ENCODE measurements around the gene TDRD12.

Gene TDRD12

DNA sequence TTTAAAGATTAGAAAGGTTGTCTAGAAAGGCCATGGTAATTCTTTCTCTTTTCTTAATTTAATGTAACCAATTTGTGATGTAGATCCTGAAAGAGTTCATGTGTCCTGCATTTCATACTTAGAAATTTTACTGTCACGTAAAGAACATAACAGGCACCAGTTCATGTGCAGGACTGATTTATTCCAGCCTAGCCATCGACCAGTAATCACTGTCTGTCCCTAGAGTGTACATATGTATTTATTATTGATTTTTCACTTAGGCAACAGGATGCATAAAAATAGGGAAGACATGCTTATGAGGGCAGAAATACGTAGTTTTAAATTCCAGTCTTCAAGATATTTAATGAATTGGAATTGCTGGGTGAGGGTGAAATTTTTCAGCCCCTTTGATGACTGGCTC is 37.6 kb downstream of the TDRD12 start:
- TF ChIP-seq, protein P1, sequence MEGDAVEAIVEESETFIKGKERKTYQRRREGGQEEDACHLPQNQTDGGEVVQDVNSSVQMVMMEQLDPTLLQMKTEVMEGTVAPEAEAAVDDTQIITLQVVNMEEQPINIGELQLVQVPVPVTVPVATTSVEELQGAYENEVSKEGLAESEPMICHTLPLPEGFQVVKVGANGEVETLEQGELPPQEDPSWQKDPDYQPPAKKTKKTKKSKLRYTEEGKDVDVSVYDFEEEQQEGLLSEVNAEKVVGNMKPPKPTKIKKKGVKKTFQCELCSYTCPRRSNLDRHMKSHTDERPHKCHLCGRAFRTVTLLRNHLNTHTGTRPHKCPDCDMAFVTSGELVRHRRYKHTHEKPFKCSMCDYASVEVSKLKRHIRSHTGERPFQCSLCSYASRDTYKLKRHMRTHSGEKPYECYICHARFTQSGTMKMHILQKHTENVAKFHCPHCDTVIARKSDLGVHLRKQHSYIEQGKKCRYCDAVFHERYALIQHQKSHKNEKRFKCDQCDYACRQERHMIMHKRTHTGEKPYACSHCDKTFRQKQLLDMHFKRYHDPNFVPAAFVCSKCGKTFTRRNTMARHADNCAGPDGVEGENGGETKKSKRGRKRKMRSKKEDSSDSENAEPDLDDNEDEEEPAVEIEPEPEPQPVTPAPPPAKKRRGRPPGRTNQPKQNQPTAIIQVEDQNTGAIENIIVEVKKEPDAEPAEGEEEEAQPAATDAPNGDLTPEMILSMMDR (IDR thresholded peaks at IDR 0.05) = no peak

DNA sequence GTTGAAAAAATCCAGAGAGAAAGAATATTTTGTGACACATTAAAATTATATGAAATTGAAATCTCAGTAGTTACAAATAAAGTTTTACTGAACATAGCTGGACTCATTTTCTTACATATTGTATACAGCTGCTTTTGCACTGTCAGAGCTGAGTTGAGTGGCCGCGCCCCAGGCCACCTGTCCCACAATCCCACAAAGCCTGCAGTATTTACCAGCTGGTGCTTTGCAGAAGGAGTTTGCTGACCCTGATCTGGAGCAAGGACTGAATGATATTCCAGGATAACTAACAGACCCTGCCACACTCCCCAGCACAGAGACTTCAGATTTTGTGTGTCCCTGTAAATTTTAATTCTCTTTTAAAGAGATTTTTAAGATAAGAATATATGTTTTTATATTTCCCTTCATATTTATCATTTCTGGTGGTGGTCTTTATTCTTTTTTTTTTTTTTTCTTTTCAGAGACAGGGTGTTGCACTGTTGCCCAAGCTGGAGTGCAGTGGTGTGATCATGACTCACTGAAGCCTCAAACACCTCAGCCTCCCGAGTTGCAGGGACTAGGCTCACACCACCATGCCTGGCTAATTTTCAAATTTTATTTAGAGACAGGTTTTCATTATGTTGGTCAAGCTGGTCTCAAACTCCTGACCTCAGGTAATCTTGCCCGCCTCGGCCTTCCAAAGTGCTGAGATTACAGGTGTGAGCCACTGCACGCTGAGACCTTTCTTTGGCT is 48.5 kb downstream of the TDRD12 start:
- TF ChIP-seq, protein P1 (IDR thresholded peaks at IDR 0.05) = no peak

DNA sequence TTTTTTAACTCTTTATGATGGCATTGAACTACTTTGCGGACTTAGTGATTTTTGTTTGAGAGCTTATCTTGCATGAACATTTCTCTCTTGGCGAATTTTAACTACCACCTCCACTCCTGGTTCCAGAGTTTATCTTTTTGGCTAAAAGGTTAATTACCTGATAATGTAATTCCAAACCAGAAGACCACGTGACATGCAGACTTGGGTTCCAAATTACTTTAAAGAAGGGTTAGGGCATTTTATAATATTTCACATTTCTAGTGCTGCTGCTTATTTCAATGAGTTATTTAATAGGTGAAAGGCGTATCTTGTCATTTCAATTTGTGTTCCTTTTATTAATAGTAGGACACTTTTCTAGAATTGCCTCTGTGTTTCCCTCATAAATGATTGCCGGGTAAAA is 52.0 kb downstream of the TDRD12 start:
- TF ChIP-seq, protein P1 (IDR thresholded peaks at IDR 0.05) = no peak

DNA sequence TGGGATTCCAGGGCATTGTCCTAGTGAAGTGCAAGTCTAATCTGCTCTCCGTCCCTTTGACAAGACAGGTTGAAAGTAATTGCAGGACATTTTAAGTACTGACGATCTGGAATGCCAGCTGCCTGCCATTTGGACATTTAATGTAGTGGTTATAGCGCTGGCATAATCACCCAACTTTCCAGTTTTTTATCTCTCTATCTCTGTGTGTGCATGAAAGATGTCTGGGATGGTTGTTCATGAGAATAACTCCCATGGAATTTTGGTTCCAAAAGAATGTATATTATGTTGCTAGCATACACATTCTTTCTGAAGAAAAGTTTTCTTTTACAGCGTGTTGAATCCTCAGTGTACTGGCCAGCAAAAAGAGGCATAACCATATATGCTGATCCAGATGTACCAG is 53.6 kb downstream of the TDRD12 start:
- TF ChIP-seq, protein P1 (IDR thresholded peaks at IDR 0.05) = no peak

DNA sequence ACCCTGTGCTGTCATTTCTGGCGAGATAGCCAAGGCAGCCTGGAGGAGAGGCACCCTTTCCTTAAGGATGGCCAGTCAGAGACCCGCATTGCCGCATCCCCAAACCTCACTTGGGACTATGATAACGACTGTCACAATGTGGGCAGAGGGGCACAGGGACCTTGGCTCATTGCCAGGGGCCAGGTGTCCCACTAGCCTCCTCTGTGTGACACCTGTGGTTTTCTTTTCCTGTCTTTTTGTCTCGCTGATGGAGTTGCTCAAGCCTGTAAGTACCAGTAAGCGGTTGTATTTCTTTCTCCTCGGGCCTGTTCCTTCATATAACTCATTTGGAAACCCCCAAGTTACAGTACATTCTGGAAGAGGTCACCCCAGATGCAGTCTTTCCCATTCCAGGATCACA is 59.5 kb downstream of the TDRD12 start:
- TF ChIP-seq, protein P1 (IDR thresholded peaks at IDR 0.05) = no peak

DNA sequence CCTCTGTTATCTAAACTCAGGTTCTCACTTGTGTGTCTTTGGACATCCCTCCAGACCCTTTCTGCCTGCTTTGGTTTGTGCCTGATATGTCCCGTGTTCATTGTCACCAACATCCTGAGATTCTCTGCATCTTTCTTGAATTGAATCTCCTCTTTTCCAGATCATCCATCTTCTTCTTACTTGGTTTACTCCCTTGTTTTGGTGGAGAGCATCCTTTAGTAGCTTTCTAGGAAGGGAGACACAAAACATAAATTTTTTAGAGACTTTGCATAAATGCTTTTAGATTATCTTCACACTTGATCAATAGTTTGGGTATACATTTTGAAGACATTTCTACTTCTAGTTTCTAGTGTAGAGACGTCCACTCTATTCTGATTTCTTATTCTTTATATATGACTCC is 61.7 kb downstream of the TDRD12 start:
- TF ChIP-seq, protein P1 (IDR thresholded peaks at IDR 0.05) = no peak

DNA sequence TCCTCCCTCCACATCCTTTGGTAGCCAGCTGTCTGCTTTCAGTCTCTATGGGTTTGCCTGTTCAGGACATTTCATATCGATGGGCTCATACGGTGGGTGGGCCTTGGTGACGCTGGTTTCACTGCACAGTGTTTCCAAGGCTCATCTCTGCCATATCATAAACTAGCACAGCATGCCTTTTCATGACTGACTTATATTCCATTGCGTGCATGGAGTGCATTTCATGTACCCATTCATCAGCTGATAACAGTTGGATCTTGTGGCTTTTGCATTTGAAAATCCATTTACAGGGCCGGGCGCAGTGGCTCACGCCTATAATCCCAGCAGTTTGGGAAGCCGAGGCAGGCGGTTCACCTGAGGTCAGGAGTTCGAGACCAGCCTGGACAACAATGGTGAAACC is 69.9 kb downstream of the TDRD12 start:
- TF ChIP-seq, protein P1 (IDR thresholded peaks at IDR 0.05) = no peak

DNA sequence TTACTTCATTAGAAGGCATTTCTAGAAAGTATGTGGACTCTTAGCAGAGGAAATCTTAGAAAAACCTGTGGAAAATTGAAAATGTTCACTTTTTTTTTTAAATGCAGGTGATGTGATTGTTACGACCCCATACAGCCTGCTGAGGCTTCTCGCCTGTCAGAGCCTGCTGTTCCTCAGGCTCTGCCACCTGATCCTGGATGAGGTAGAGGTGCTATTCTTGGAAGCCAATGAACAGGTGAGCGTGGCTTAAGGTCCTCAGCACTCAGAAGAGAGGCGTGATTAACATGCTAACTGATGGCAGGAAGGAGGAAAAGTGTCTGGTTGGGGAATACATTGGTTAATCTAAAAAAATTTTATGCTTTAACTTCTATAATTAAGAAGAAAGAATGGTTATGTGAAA is 78.6 kb downstream of the TDRD12 start:
- TF ChIP-seq, protein P1 (IDR thresholded peaks at IDR 0.05) = no peak
